ENCODE results near the gene CUEDC1. TPM values are rescaled to one million over a fixed set of nuclear protein-coding genes. Genes with fewer than 3 reads are reported as not detected.

The CUEDC1 gene
- total and polyA plus RNA-seq, 11 donors, result 29.6 to 68.5 (median 42.2) TPM

GRCh38 chr17:57862694-57863667 lies 92.2 kb downstream of the CUEDC1 start:
- Histone ChIP-seq H3K4me3 (no peak overlapping the region), H3K27ac (peak overlapping the region in 11 of 12 donors; percentile 8 to 95 (median 84)), H3K9me3 (no peaks in the 10 kb centered on the region), H3K27me3 (no peaks in the 10 kb centered on the region), H3K36me3 (peaks cover 0 to 33% (median 10%) of the 10 kb centered on the region in 9 donors), H3K4me1 (peaks cover 3 to 47% (median 37%) of the 10 kb centered on the region in 12 donors)
- 72 to 82% (median 79%) methylated on average over 16 of the region's 16 CpGs for WGBS, 4 donors
- ATAC-seq (no peak), DNase-seq (peak in 1 of 5 donors; percentile 26)
- intact Hi-C loops (cut with DNase I), result loop anchor here in 1 of 10 donors (5.0 kb wide), 1 partner anchor 249 kb away; no protein-coding TSS in a partner anchor
- TF ChIP-seq CTCF (IDR thresholded peaks at IDR 0.05), result no peak
- TF ChIP-seq POLR2A (IDR thresholded peaks at IDR 0.05), result no peak

DNA sequence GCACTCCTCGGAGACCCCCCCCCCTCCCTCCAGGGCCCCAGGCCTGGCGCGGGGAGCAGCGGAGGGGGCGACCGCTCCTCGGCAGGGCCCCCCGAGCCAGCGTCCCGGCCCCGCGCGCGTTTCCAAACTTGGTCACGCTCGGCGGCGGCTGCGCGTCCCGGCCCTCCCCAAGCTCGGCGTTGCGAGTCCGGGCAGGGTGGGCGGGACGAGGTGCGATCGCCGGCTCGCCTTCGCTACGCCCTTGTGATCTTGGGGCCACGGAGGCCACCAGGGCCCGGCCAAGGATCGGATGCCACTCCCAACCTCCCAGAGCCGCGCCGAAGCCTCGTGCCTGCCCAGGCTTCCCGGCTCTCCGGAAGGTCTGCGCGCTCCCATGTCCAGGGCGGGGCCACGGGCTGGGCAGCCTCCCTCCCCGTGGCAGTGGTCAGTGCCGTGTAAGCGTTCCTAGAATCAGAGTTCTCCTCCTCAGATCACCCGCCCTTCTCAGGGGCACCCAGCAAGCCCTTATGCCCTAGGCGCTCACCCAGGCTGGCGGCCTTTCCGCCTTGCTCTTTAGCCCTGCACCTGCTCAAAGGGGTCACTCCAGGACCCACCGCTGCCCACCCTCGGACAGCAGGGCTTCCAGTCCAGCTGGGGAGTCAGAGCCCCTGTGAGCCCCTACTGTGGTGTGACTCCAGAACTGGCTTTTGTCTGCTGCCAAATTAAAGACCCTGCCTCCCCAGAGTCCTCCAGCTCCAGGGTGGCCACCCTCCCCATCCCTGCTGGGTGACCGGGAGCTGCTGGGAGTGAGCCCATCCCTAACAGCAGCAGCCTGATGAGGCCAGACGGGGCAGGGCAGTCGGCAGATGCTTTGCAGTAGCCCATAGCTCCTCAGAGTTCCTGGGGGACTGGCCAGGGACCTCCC lies 93.2 kb downstream of the CUEDC1 start:
- Histone ChIP-seq H3K27me3 (no peaks in the 10 kb centered on the region), H3K4me1 (peaks cover 3 to 47% (median 36%) of the 10 kb centered on the region in 12 donors), H3K36me3 (peaks cover 0 to 25% (median 10%) of the 10 kb centered on the region in 9 donors), H3K4me3 (peak overlapping the region; percentile 33 to 69 (median 56)), H3K27ac (peak overlapping the region; percentile 55 to 95 (median 82)), H3K9me3 (no peaks in the 10 kb centered on the region)
- intact Hi-C loops (cut with DNase I), result loop anchor here in 3 of 10 donors (2.0 to 5.0 kb wide), 3 partner anchors 29 to 250 kb away; no protein-coding TSS in a partner anchor
- DNase-seq (peak; percentile 73 to 84 (median 81)), ATAC-seq (peak; percentile 17 to 87 (median 80))
- 7 to 11% (median 9%) methylated on average over 20 to 58 of the region's 58 CpGs for WGBS, 4 donors
- TF ChIP-seq CTCF (IDR thresholded peaks at IDR 0.05) (no peak), POLR2A (IDR thresholded peaks at IDR 0.05) (peak in 1 of 2 donors; percentile 41)

GRCh38 chr17:57861000-57861789 lies 94.0 kb downstream of the CUEDC1 start:
- 6 to 11% (median 7%) methylated on average over 32 to 34 of the region's 34 CpGs for WGBS, 4 donors

More at GRCh38 chr17:57861000-57861789, 94.0 kb downstream of the CUEDC1 start:
- TF ChIP-seq CTCF (IDR thresholded peaks at IDR 0.05) (no peak), POLR2A (IDR thresholded peaks at IDR 0.05) (no peak)
- H3K9me3 ChIP-seq, result no peaks in the 10 kb centered on the region
- H3K36me3 ChIP-seq, result peaks cover 0 to 17% (median 4%) of the 10 kb centered on the region in 9 donors
- H3K4me1 ChIP-seq, result peaks cover 3 to 46% (median 36%) of the 10 kb centered on the region in 12 donors
- intact Hi-C loops (cut with DNase I), result loop anchor here in 3 of 10 donors (2.0 to 5.0 kb wide), 3 partner anchors 30 to 251 kb away; no protein-coding TSS in a partner anchor
- ATAC-seq, result peak; percentile 10 to 64 (median 54)
- DNase-seq, result peak; percentile 65 to 79 (median 78)
- peak overlapping the region; percentile 55 to 95 (median 82) for H3K27ac ChIP-seq
- peak overlapping the region; percentile 33 to 69 (median 56) for H3K4me3 ChIP-seq
- no peaks in the 10 kb centered on the region for H3K27me3 ChIP-seq

All from heart left ventricle (tissue), 16 donors.